HG03097 (cell line): ENCODE measurements around the gene CHRNA4.

ENCODE experiments used
- ATAC-seq: cut with Tn5 transposase; IDR thresholded peaks from one replicate; pipeline ENCODE4 v1.9.1; 2021; ENCODE audit not compliant: unreplicated experiment, low FRiP score

Gene CHRNA4

DNA sequence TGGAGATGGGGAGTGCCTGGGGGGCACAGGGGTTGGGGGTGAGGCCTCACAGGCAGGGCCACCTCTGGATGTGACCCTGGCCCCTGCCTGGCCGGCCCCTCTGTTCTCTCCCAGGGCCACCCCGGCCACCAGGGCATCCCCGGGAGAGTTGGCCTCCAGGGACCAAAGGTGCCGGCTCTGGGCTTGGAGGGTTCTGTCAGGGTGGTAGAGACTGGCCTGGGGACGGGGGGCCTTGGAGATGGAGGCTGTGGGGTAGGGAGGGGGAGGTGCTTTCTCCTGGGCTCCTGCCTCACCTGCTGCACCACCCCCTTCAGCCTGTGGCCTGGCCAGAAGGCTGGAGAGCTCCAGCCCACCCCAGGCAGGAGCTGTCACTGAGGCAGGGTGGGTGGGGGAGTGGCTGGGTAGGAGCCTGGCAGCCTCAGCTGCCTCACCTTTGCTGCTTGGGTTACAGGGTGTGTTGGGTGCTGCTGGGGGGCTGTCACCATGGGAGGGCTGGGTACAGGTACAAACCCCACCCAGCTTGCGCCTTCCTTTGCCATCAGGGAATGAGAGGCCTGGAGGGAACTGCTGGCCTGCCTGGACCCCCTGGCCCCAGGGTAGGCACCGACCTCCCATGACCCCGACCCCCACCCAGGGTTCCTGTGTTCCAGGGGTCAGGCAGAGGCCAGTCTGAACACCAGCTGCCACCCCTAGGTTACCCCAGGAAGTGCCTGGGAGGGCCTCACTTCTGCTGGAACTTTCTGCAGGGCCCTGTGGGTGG, 35.4 kb downstream of the CHRNA4 start:
- ATAC-seq, result no peak

DNA sequence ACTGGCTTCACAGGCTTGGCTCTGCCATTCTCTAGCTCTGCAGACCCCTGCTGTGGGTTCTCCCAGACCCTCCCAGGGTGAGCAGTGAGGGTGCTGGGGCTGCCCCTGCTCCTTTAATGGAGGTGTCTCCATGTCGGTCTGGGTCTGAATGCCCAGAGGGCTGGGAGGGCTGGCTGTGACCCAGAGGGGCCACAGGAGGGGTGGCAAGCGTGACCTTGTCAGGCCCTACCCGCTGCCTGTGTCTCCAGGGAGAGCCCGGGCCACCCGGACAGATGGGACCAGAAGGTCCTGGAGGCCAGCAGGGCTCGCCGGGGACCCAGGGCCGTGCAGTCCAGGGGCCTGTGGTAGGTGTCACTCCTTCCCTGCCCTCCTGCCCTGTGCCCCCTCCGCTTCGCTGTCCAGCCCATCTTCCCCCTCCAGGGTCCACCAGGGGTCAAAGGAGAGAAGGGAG, 36.1 kb downstream of the CHRNA4 start:
- no peak for ATAC-seq

DNA sequence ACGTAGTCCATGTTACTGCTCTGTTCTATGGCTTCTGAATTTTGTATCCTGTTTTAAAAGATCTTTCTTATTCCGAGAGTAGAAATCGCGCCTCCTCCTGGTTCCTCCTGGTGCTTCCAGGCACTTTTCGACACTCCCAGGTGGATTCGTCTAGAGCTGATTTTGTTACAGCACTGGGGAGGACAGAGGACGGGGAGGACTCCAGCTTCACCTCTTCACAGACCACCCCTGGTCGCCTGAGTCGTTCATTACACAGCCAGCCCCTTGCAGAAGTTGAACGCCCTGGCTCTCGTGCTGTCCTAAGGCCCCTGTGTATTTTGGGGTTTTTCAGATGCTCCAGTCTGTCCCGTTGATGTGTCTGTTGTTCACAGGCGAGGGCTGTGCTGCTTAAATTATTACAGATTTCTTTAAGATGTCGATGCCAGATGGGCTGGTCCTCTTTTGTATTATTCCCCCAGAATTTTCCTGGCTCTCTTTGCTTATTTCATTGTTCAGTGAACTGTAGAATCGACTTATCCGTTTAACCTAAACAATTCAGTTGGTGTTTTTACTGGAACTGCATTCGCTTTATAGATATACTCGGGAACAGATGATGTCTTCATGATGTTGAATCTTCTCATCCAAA, 37.7 kb downstream of the CHRNA4 start:
- no peak for ATAC-seq

DNA sequence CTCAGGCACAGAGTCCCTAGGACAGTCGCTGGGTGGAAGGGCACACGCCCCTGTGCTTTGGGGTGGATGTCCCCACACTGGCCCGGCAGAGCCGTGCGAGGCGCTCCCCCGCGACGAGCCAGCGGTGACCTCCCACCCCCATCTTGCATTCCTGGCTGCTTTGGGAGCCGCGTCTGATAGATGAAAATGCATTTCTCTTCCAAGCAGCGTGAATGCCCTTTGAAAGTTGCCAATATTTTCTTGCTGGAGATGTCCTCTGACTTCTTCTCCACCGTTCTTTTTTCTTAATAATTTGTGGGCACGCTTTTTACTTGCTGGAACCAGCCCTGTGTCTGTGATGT, 38.2 kb downstream of the CHRNA4 start:
- no peak for ATAC-seq

DNA sequence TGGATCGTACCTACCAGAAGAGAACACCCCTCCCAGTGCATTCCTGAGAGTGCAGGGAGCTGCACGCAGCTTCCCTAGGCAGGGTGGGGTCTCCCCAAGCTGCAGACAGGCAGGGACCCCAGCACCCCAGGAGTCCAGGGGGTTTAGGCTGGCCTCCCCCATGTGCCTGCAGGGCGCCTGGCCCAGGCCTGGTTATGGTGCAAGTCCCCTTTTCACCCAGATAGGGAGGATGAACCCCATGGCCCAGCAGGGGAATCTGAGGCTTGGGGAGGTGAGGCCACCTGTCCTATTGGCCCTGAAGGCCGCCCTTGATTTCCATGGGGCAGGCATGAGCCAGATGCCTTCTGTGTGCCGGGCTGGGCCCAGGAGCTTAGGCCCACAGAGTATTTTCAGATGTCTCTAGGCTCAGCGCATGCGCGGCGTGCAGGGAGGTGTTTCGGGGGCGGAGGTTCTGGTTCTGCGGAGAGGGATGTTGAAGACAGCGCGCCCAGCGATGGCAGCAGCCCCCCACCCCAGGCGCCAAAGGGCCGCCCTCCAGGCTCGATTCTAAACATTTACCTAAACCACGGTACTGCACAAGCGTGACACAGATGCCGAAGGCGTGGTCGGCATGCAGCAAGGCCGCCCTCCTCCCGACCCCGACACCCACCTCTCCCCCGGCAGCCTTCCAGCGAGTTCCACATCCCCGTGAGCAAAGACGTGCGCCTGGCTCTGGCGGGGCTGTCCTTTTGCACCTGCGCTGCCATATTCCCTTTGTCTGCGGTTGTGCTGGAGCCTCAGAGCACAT, 38.8 kb downstream of the CHRNA4 start:
- ATAC-seq, result no peak

DNA sequence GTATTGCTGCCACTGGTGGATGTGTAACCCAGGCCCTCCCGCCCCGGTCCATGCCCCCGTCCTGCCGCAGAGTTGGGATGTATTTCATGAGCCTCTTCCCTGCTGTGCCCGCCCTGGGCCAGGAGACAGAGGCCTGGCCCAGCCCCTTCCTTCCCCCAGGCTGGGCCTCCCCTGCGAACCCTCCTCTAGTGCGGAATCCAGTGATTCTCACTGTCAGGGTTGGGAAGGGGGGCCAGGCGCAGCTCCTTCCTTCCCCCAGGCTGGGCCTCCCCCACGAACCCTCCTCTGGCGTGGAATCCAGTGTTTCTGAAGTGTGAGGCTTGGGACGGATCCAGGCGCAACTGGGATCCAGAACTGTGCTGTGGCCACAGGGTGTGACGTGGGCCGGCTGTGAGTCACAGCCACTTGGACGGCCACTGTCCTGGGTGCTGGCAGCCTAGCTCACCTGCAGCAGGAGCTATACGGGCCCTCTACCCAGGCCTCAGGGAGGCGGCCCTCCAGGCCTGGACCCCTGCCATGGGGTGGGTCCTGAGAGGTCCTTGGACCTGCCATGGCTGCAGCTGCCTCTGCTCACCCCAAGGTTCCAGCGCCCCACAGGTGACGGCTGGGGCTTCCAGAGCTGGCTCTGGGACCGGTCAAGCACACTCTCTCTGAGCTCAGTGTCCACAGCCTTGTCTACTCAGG, 39.9 kb downstream of the CHRNA4 start:
- no peak for ATAC-seq

DNA sequence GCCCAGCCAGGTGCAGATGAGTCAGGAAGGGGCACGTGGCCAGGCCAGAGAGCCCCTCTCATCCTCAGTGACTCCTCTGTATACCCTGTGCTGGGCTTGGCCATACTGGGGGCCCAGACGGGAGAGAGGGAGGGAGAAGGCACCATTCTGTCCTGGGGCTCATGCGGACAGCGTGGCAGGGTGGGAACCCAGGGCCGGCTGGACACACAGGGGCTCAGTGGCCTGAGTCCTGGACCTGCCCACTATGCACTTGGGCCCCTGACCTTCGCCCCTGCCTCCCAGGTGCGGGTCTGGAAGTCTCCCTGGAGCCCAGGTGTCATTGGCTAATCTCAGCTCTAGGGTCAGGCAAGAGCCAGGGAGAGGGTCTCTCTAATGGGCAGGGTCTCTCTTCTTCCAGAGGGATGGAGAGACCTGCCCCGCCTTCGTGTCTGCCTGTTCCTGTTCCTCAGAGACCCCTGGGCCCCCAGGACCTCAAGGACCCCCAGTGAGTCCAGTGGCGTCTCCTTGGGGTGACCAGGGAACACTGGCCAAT, 40.5 kb downstream of the CHRNA4 start:
- no peak for ATAC-seq

DNA sequence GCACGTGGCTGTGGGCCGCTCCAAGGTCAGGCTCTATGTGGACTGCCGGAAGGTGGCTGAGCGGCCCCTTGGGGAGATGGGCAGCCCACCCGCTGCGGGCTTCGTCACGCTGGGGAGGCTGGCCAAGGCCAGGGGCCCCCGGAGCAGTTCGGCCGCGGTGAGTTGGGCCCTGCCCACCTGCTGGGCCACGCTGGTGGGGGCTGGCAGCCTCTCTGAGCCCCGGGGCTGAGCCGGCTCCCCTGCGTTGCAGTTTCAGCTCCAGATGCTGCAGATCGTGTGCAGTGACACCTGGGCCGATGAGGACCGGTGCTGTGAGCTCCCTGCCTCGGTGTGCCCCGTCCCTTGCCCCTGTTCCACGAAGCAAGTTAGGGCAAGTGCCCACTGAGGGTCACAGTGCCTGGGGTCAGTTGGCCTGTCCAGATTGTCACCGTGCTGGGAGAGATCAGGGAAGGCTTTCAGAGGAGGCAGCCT, 41.1 kb downstream of the CHRNA4 start:
- ATAC-seq, result no peak

DNA sequence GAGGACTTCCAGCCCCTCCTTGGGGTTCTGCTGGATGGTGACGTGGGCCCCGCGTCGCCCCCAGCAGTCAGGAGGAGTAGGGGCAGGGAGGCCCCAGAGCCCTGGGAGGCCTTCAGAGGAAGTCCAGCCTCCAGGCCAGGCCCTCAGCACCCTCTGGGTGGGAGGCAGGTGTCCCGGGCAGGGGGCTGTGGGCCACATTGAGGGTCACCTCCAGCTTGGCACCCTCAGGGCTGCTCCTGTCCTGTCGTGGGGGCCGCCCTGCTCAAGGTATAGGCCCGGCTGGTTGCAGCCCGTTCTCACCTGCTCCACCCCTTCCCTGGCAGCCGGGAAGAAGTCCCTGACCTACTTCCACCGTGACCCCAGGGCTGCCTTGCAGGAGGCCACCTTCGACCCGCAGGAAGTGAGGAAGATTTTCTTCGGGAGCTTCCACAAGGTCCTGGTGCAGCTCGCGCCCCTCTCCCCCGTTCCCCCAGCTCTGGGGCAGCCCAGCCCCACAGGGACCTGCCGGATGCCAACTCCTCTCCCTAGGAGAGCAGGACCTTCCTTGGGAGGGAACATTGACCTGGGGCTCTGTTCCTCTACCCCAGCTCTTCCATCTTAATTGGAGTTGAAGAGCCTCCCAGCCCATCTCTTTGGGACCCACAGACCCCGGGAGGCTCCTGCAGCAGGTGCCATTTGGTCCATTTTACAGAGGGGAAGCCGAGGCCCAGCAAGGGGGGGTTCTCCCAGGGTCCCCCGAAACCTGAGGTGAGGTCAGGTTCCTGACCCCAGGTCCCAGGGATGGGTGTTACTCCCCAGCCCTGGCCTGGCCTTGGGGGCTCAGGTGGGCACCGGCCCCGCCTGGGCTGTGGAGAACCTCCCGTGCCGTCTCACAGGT, 41.7 kb downstream of the CHRNA4 start:
- no peak for ATAC-seq

DNA sequence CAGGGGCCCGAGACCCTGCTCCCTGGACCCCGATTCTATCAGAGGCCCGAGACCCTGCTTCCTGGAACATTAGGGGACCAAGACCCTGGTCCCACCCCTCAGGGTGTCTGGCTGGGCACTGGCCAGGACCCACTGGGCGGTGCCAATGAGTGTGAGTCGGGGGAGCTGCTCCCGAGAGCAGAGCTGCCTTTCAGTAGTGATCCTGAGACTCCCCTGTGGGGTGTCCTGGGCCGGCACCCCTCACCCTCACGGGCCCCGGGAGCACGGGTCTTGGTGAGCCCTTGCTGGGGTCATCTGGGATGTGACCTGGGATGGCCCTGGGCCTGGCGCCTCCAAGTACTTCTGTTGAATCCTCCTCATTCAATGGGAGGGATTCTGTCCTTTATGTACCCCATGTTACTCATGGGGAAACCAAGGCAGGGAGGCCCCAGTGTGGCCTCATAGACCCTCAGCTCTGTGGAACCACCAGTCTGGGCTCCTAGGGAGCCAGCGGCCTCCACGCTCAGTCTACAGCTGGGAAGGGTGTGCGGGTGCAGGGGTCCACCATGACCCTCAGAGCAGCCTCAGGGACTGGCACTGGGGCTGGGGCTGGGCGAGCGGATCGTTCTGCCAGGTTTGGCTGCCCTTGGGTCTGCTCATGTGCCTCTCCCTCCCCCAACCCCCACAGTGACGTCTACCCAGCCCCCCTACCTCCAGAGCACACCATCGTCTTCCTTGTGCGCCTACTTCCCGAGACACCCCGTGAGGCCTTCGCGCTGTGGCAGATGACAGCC, 42.6 kb downstream of the CHRNA4 start:
- ATAC-seq, result no peak

DNA sequence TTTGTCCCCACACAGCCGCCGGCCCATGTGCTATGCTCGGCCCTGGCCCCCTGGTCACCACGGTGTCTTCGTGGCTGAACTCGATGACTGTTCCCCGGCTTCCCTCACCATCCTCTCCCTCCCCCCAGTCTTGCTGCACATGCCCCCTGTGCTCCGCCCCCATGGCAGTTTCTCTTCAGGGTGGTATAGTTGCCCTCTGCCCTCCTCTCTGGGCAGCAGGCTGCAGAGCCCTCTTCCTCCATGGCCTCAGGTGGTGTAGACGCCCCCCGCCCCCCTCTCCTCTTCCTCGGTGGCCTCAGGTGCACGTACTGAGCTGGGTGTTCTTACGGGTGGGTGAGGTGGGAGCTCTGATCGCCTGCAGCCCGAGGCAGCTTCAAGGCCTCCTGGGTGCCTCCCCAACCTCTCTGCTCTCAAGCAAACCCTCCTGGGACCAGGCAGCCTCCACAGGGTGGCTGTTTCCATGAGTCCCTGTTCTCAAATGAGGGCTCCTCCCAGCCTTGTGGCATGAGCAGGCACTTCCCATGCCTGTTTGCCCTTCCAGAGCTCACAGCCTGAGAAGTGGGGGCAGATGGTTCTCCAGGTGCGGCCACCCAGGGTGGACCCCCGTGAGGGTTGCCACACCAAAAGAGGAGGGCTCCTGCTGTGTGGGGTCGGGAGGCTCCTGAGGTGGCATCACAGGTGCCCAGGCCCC, 43.4 kb downstream of the CHRNA4 start:
- ATAC-seq, result no peak

DNA sequence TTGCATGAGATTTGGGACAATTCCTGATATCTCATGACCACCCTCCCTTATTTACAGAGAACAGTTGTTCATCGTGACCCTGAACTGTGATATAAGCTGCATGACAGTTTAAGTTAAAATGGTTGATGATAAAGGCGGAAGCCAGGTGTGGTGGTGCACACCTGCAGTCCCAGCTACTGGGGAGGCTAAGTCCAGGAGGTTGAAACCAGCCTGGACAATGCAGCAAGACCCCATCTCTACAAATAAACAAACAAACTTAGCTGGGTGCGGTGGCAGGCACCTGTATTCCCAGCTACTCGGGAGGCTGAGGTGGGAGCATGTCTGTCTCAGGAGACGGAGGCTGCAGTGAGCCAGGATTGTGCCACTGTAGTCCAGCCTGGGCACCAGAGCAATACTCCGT, 44.1 kb downstream of the CHRNA4 start:
- no peak for ATAC-seq

DNA sequence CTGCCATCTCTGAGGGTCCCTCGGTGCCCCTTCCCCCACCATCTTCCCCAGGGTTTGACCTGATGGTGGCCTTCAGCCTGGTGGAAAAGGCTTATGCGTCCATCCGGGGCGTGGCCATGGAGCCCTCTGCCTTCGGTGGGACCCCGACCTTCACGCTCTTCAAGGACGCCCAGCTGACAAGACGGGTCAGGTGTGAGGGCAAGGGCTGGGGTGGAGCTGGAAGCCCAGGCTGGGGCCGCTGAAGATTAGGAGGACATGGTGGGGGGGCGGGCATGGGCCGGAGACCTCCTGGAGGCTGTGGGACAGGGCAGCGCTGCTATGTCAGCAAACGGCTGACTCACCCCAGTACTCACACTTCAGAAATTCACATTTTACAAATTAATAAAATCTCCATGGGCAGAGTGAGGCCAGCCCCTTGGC, 44.6 kb downstream of the CHRNA4 start:
- no peak for ATAC-seq

DNA sequence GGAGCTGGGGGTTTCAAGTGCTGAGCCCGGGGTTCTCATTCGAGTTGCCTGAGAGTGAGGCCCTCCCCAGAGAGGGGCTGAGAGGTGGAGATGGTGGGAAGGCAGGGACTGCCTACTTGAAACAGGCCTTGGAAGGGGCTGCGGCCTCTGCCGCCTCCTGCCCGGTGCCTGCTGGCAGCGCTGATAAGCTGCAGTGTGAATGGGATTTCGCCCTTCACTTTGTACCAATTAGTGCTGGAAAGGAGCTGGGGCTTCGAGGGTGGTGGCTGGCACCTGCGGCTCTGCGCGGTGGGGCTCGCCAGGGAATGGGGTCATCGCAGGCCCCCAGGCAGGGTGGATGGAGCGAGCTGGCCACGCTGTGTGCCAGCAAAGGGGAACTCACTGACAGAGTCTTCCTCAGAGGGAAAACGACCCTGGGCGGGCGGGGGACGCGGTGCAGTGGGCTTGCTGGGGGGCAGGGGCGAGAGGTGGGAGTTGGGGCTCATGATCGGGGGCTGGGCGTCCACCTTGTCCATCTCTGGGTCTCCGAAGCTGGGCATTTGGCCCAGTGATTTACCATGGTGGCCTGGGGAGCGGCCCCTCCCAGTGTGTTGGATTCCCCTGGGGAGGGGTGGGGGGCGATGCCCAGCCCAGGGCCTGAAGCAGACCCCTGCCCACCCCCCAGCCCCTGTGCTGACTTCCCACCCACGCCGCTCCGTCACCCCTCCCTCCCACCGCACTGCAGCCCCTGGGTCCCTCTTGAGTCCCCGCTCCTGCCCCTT, 45.2 kb downstream of the CHRNA4 start:
- ATAC-seq, result no peak

DNA sequence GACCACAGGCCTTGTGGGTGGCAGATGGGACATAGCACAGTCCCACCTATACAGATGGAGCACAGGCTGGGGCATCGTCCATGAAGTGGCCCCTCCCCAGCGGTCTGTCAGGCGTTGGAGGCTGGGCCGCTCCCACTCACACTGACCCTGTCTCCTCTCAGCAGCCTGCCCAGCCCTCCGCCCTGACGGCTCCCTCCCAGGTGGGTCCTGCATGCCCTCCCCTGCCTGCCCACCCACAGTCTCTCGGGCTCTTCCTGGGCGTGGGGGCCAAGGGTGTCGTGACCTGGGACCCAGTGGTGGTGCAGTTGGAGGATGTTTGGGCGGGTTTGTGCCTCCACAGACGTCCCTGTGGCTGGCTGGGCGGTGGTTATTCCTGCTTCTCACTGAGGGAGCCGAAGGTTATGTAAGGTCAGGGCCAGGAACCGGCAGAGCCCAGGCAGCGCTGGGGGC, 45.9 kb downstream of the CHRNA4 start:
- ATAC-seq, result no peak

DNA sequence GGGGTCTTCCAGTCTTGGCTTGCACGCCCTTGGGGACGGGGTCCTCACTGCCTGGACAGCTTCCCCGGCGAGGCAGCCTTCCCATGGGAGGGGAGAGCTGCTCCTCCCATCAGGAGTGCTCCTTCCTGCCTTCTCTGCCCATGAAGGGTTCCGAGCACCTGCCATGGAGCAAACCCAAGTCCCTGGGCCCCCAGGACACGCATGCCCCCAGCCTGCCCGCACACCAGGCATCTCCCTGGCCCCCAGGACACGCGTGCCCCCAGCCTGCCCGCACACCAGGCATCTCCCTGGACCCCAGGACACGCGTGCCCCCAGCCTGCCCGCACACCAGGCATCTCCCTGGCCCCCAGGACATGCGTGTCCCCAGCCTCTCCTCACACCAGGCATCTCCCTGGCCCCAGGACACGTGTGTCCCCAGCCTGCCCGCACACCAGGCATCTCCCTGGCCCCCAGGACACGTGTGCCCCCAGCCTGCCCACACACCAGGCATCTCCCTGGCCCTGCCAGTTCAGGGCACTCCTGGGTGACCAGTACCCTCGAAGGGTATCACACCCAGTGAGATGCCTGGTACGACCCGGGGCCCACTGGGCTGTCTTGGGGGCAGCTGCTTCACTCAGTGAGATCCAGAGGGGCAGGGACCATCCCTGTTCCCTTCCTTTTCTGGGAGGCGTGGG, 46.4 kb downstream of the CHRNA4 start:
- ATAC-seq, result no peak

DNA sequence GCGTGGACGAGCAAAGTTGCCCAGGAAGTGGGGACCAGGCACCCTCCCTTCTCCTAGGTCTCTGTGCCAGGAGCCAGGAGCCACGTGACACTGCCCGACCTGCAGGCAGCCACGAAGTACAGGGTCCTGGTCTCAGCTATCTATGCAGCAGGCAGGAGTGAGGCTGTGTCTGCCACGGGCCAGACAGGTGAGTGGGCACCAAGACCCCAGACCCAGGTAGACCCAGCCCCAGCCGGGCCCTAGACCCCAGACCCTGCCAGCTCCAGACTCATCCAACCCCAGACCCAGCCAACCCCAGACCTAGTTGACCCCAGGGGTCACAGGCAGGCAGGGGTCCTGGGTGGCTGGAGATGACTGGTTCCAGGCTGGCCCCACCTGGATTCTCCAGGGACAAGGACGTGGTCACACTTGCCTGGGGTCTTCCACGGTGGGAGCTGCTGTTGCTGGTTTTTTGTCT, 47.1 kb downstream of the CHRNA4 start:
- no peak for ATAC-seq
